COR-L47 (cell line): Measurements from ENCODE around the gene EVI5.
"Not testable (repeated sequence)": the region's sequence is repeated elsewhere in the genome, so short reads cannot be mapped to it uniquely, and the experiment has no call there.

Experiments
- DNase-seq: peaks from one replicate; lab custom pipeline; 2025; lab: John Stamatoyannopoulos, UW

EVI5 gene

GRCh38 chr1:92791487-92792066 lies 6.7 kb upstream of the EVI5 start:
- peak; percentile 48 for DNase-seq

- no peak for DNase-seq
These were observed 6.0 kb upstream of the EVI5 start for GRCh38 chr1:92790867-92791266.

- no peak for DNase-seq
These were observed 5.2 kb upstream of the EVI5 start for GRCh38 chr1:92790081-92790480.

DNA sequence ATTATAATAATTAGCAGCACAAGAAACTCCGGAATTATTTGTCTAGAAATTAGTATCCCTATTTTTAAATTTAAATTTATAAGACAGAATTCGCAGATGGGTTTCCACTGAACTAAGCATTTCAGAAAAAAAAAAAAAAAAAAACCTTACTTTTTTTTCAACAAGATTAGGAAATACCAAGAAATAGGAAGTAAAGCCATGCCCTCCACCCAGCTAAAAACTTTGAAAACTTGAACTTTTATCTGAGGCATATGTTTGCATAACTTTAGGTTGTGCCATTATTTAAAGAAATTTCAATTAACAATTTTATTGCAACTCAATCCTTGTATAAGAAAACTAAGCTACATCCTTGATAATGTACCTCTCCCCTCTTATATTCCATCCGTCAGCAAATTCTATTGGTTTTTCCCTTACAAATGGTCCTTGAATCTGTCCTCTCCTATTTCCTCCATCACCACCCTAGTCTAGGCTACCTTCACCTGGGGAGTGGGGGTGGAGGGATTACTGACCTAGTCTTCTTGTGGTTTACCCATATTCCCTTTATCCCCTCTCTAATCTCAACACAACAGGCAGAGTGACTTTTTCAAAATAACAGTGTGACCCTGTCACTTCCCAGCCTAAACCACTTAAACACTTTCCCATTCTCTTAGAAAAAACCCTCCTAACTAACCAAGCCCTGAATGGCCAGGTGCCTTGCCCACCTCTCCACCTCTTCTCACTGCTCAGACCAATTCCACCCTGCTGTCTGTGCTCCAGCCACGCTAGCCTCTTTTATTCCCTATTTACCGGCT lies 1.4 kb upstream of the EVI5 start:
- DNase-seq, result no peak

GRCh38 chr1:92784021-92784638 lies 778 bp downstream of the EVI5 start:
- DNase-seq, result no peak

- DNase-seq, result not testable (repeated sequence)
These were observed 1.4 kb downstream of the EVI5 start for GRCh38 chr1:92783550-92783949.

DNA sequence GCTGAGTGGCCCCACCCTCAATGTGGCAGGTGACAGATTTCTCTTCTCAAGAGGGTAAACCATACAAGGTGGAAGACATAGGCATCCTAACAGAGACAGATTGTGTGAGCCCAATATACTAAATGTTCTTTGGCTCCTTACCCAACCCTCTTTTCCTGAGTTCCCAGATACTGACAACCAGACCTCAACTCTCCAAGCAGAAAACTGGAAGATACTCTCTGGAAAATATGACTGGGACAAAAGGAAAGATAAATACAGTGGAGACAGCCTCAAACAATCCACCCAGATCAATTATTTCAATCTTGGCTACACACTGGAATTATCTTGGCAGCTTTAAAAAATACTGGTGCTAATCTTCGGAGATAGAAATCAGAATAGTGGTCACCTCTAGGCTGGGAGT lies 6.5 kb downstream of the EVI5 start:
- DNase-seq, result no peak

GRCh38 chr1:92774407-92774806 lies 10.5 kb downstream of the EVI5 start:
- DNase-seq, result no peak

GRCh38 chr1:92773749-92774148 lies 11.2 kb downstream of the EVI5 start:
- DNase-seq, result not testable (repeated sequence)

GRCh38 chr1:92769856-92770255 lies 15.1 kb downstream of the EVI5 start:
- DNase-seq, result no peak

GRCh38 chr1:92768915-92769314 lies 16.0 kb downstream of the EVI5 start:
- no peak for DNase-seq

GRCh38 chr1:92768296-92768695 lies 16.6 kb downstream of the EVI5 start:
- DNase-seq, result no peak

DNA sequence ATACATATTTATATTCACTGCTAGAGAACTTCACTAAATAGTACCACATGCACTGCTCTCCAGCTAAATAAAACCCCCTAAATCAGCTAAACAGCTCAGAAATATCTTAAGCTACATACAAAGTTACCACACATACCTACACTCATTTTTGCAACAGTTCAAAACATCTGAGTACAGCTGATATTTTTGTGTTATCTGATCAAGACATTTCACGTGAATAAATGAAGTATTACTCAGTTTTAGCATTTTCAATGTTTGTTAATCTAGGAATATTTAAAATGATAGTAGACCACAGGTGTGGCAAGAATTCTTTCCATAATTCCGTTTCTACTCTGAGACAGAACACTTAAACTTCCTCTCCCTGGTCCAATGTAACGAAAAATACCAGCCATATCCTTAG lies 20.8 kb downstream of the EVI5 start:
- DNase-seq, result no peak

DNA sequence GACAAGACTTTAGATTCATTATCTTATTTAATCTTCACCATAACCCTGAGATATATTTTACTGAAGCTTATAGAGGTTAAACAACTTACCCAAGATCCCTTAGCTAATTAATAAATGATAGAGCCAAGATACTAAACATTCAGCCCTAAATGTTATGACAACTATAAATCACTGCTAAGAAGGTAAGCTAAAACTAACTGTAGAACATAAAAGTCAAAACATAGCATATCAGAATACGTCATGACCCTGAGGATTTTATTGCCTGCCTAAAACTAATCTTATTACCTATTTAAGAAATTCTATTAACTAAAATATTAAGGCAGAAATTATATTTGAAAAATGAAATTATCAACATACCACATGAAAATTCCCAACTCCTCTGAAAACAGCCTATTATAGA lies 22.6 kb downstream of the EVI5 start:
- no peak for DNase-seq

GRCh38 chr1:92759361-92759760 lies 25.5 kb downstream of the EVI5 start:
- DNase-seq, result no peak

- DNase-seq, result no peak
These were observed 28.4 kb downstream of the EVI5 start for GRCh38 chr1:92756537-92756936.

- DNase-seq, result no peak
These were observed 29.1 kb downstream of the EVI5 start for GRCh38 chr1:92755541-92756461.

DNA sequence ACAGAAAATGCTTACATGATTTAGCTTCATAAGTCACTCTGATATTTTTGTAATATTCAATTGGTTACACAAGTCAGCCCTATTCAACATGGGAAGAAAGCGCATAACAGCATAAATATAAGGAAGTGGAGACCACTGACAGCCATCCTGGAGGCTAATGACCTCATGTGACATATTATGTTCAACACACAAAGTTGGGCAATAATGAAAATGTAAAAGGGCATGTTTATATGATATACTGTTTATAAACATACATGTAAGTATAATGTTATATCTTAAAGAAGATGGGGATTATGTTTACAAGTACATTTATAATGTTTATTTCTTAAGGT lies 30.2 kb downstream of the EVI5 start:
- no peak for DNase-seq

DNA sequence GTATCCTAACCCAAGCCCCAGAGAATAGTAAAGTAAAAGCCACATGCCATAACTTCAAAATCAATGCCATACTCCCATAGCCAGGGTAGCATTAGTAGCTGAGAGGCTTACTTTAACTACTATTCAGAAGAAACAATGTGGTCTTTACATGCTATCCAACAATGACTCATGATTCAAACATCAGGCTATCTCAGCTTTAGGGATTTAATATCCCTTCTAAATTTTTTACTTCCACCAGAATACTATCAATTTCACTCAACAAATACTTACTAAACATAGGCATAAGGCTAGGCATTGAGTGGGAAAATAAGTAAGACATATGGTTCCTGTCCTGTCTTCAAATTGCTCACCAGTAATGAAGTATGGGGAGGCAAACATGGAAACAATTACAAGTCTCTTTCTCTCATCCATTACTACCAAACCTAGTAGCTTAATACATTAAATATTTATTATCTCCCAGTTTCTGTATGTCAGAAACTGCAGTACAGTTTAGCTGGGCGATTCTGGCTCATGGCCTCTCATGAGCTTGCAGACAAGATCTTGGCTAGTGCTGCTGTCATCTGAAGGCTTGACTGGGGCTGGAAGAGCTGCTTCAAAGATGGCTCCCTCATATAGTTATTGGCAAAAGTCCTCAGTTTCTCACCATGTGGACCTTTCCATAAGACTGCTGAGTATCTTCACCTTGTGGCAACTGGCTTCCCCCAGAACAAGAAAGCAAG lies 30.7 kb downstream of the EVI5 start:
- no peak for DNase-seq

DNA sequence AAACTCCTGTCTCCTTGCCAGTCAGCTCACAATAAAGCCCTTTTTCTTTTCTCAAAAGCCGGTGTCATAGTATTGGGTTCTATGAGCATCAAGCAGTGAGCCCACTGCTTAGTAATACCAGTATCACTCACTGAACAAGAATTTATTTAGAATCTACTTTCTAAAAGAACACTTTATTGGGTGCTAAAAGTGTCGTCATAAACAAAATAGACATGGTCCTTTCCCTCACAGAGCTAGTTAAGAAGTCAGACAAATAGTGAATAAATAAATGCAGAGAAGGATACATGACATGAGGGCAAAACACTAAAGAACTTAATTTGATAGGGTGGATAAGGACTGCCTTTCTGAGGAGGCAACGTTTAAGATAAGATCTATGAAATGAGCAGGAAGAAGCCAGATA lies 32.2 kb downstream of the EVI5 start:
- no peak for DNase-seq

GRCh38 chr1:92749024-92749634 lies 35.8 kb downstream of the EVI5 start:
- DNase-seq, result peak; percentile 64
